ENCODE results near the gene PITHD1.
"Not testable (repeated sequence)": the region's sequence is repeated elsewhere in the genome, so short reads cannot be mapped to it uniquely, and the experiment has no call there.

PITHD1 gene

GRCh38 chr1:23772854-23773242 lies 5.4 kb upstream of the PITHD1 start:
- DNase-seq (ENCODE audit: low read depth) = no peak
- no peak overlapping the region for H3K4me3 ChIP-seq (ENCODE audit: low read depth, low read length)
- TF ChIP-seq, protein P1, sequence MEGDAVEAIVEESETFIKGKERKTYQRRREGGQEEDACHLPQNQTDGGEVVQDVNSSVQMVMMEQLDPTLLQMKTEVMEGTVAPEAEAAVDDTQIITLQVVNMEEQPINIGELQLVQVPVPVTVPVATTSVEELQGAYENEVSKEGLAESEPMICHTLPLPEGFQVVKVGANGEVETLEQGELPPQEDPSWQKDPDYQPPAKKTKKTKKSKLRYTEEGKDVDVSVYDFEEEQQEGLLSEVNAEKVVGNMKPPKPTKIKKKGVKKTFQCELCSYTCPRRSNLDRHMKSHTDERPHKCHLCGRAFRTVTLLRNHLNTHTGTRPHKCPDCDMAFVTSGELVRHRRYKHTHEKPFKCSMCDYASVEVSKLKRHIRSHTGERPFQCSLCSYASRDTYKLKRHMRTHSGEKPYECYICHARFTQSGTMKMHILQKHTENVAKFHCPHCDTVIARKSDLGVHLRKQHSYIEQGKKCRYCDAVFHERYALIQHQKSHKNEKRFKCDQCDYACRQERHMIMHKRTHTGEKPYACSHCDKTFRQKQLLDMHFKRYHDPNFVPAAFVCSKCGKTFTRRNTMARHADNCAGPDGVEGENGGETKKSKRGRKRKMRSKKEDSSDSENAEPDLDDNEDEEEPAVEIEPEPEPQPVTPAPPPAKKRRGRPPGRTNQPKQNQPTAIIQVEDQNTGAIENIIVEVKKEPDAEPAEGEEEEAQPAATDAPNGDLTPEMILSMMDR (IDR thresholded peaks at IDR 0.05; ENCODE audit: insufficient read depth, low read depth, low read length, missing control alignments) = no peak

DNA sequence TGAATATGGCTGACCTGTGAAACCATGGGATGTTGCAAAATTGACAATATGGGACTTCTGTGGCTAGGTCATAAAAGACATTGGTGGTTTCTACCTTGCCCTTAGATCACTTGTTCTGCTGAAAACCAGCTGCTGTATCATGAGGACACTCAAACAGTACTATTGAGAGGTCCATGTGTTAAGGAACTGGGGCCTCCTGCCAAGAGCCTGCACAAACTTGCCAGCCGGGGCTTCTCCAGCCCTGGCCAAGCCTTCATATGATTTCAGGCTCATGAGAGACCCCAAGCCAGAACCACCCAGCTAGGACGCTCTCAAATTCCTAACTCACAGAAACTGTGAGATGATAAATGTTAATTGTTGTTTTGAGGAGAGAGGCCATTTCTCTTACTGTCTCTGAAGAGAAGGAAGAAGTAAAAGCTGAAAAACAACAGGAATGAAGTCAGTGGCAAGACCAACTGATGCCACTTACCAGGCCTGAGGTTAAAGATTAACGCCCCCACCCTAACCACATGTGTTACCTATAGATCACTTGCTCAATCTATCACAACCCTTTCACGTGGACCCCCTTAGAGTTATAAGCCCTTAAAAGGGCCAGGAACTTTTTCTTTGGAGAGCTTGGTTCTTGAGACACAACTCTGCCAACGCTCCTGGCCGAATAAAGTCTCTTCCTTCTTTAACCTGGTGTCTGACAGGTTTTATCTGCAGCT lies 3.9 kb upstream of the PITHD1 start:
- no peak overlapping the region for H3K4me3 ChIP-seq (ENCODE audit: low read depth, low read length)
- TF ChIP-seq, protein P1 (IDR thresholded peaks at IDR 0.05; ENCODE audit: insufficient read depth, low read depth, low read length, missing control alignments) = no peak
- DNase-seq (ENCODE audit: low read depth) = no peak

DNA sequence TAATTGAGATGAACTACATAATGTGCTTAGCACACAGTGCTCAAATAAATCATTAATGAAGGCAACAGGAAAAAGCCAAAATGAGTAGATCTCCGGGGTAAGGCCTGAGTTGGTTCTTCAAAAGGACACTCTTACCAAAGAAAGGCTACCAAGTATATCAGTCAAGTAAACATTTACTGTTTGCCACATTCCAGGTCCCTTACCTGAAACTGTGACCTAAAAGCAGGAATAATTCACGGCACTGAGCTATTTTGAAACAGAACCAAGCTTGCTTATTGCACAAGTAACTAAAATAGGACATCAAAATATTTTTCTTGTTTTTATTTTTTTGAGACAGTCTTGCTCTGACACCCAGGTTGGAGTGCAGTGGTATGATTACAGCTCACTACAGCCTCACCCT lies 2.0 kb upstream of the PITHD1 start:
- no peak overlapping the region for H3K4me3 ChIP-seq (ENCODE audit: low read depth, low read length)
- TF ChIP-seq, protein P1 (IDR thresholded peaks at IDR 0.05; ENCODE audit: insufficient read depth, low read depth, low read length, missing control alignments) = no peak
- DNase-seq (ENCODE audit: low read depth) = no peak

DNA sequence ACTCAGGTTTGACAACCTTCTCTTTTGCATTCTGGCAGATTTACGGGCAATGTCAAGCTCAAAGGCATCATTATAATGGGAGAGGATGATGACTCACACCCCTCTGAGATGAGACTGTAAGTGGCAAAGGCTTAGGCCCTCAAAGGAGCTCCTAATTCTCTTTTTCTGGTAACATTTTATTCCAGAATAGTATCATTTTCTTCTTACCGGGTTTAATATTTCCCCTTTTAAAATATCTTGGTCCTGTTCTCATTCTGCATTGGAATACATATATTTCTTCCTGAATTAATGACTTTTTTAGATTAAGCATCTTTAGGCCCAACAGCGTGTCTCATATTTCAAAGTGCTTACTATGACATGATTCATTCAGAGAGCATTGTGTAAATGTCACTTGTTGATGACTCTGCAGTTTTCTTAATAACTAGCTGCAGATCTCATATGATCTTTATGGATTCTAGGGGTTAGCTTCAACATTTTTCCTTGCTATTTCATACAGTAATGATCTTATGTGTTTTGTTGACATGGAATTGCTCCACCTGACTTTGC lies 1.7 kb downstream of the PITHD1 start:
- TF ChIP-seq, protein P1 (IDR thresholded peaks at IDR 0.05; ENCODE audit: insufficient read depth, low read depth, low read length, missing control alignments) = no peak
- no peak for DNase-seq (ENCODE audit: low read depth)

DNA sequence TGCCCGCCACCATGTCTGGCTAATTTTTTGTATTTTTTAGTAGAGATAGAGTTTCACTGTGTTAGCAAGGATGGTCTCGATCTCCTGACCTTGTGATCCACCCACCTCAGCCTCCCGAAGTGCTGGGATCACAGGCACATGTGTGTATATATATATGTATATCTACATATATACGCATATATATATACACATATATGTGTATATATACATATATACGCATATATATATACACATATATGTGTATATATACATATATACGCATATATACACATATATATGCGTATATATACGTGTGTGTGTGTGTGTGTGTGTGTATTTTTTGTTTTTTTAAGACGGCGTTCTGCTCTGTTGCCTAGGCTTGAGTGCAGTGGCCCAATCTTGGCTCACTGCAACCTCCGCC lies 4.9 kb downstream of the PITHD1 start:
- DNase-seq (ENCODE audit: low read depth); H3K4me3 ChIP-seq (ENCODE audit: low read depth, low read length): not testable (repeated sequence)

More for the DNA sequence above, 1.7 kb downstream of the PITHD1 start:
- H3K4me3 ChIP-seq (ENCODE audit: low read depth, low read length) = no peak overlapping the region

- H3K4me3 ChIP-seq (ENCODE audit: low read depth, low read length) = no peak overlapping the region
- no peak for DNase-seq (ENCODE audit: low read depth)
- TF ChIP-seq, protein P1 (IDR thresholded peaks at IDR 0.05; ENCODE audit: insufficient read depth, low read depth, low read length, missing control alignments) = no peak
These were observed 6.6 kb downstream of the PITHD1 start for GRCh38 chr1:23784846-23785245.

GRCh38 chr1:23787701-23788100 lies 9.5 kb downstream of the PITHD1 start:
- TF ChIP-seq, protein P1 (IDR thresholded peaks at IDR 0.05; ENCODE audit: insufficient read depth, low read depth, low read length, missing control alignments) = no peak
- H3K4me3 ChIP-seq (ENCODE audit: low read depth, low read length) = no peak overlapping the region
- no peak for DNase-seq (ENCODE audit: low read depth)
